Left ventricle myocardium superior (tissue), 1 donor: ENCODE measurements around the gene MAP4K4. TPM values are rescaled to one million over a fixed set of nuclear protein-coding genes. Genes with fewer than 3 reads are reported as not detected.

Experiments used
- ATAC-seq: fragments of 200-7000 bp; cut with Tn5 transposase; one replicate; pipeline ENCODE4 v1.9.1; 2020; ENCODE audit warnings: mild to moderate bottlenecking, moderate library complexity
- DNase-seq: peaks from one replicate; pipeline ENCODE4 v3.0.0-alpha.2; 2020
- intact Hi-C: fragments of 100-400 bp; cut with micrococcal nuclease; formaldehyde crosslinking; loops from one replicate; pipeline ENCODE4 v1.11.0; 2022
- long read RNA-seq: library from polyadenylated mRNA; unstranded; transcript quantifications from one replicate; pipeline ENCODE4 v2.0.0, GENCODE V29; 2021
- total RNA-seq: library from RNA; stranded (reverse); fragmentation: NEBNext Ultra II Directional; extraction: Animal tissue kit (Norgen Biotek cat#: 25700); gene quantifications from one replicate; pipeline ENCODE4 v1.2.1, GENCODE V29; 2021
- donor health status: DM: no; HTN: yes; CAD: no; lungs with severe emphysema.

MAP4K4 gene
- total RNA-seq, result 99.5 TPM
- long read RNA-seq, full-length matches to known transcripts, result 4 of 104 reads
- long read RNA-seq, partial matches to known transcripts, result 43 of 104 reads
- long read RNA-seq, other reads (novel, unspliced or antisense), result 57 of 104 reads

GRCh38 chr2:101697124-101698013 lies at the start of gene MAP4K4:
Gene MAP4K4, plus strand, starts transcription at chr2:101697707. Its CDS starts 374 bp downstream, at chr2:101698081.
- ATAC-seq, result peak; percentile 88
- intact Hi-C loops, result no loop called here
- peak; percentile 92 for DNase-seq

GRCh38 chr2:101653469-101653868 lies 44.0 kb upstream of the MAP4K4 start:
- ATAC-seq (no peak), DNase-seq (no peak)
- intact Hi-C loops, result no loop called here

- ATAC-seq (no peak), DNase-seq (no peak)
- intact Hi-C loops, result no loop called here
Measured at GRCh38 chr2:101655702-101656422, 41.6 kb upstream of the MAP4K4 start.

GRCh38 chr2:101657787-101658186 lies 39.7 kb upstream of the MAP4K4 start:
- ATAC-seq (peak; percentile 62), DNase-seq (peak; percentile 50)
- intact Hi-C loops, result no loop called here

GRCh38 chr2:101658387-101658786 lies 39.1 kb upstream of the MAP4K4 start:
- DNase-seq (no peak), ATAC-seq (peak; percentile 35)
- intact Hi-C loops, result no loop called here

GRCh38 chr2:101665312-101665711 lies 32.2 kb upstream of the MAP4K4 start:
- ATAC-seq (no peak), DNase-seq (no peak)
- intact Hi-C loops, result no loop called here

- intact Hi-C loops, result no loop called here
- ATAC-seq, result no peak
- no peak for DNase-seq
Measured at GRCh38 chr2:101667823-101668222, 29.7 kb upstream of the MAP4K4 start.

GRCh38 chr2:101672047-101672446 lies 25.5 kb upstream of the MAP4K4 start:
- no peak for ATAC-seq
- intact Hi-C loops, result no loop called here
- DNase-seq, result no peak

- no peak for ATAC-seq
- intact Hi-C loops, result no loop called here
- DNase-seq, result no peak
Measured at GRCh38 chr2:101673920-101674319, 23.6 kb upstream of the MAP4K4 start.

GRCh38 chr2:101675512-101675911 lies 22.0 kb upstream of the MAP4K4 start:
- ATAC-seq, result no peak
- no peak for DNase-seq
- intact Hi-C loops, result no loop called here

GRCh38 chr2:101676674-101677073 lies 20.8 kb upstream of the MAP4K4 start:
- DNase-seq (no peak), ATAC-seq (no peak)
- intact Hi-C loops, result no loop called here

GRCh38 chr2:101677658-101678057 lies 19.8 kb upstream of the MAP4K4 start:
- DNase-seq (no peak), ATAC-seq (no peak)
- intact Hi-C loops, result no loop called here

GRCh38 chr2:101678379-101678778 lies 19.1 kb upstream of the MAP4K4 start:
- DNase-seq, result no peak
- no peak for ATAC-seq
- intact Hi-C loops, result no loop called here

GRCh38 chr2:101679037-101679726 lies 18.3 kb upstream of the MAP4K4 start:
- DNase-seq (no peak), ATAC-seq (no peak)
- intact Hi-C loops, result no loop called here

- DNase-seq (no peak), ATAC-seq (no peak)
- intact Hi-C loops, result no loop called here
Measured at GRCh38 chr2:101679801-101680487, 17.6 kb upstream of the MAP4K4 start.

GRCh38 chr2:101682311-101682710 lies 15.2 kb upstream of the MAP4K4 start:
- no peak for DNase-seq
- intact Hi-C loops, result no loop called here
- no peak for ATAC-seq

GRCh38 chr2:101684313-101684712 lies 13.2 kb upstream of the MAP4K4 start:
- intact Hi-C loops, result no loop called here
- ATAC-seq, result no peak
- no peak for DNase-seq

GRCh38 chr2:101688261-101688660 lies 9.2 kb upstream of the MAP4K4 start:
- intact Hi-C loops, result no loop called here
- no peak for DNase-seq
- ATAC-seq, result no peak
